GM10847 (cell line): ENCODE data around the gene UQCRC2.

Experiments used
- POLR2A ChIP-seq: IDR thresholded peaks from 2 replicates; pipeline ENCODE4 v1.6.1; 2011; ENCODE audit not compliant: insufficient read length; ENCODE audit errors: extremely low read depth

UQCRC2 gene

GRCh38 chr16:22001591-22001990 lies 48.4 kb downstream of the UQCRC2 start:
- no peak for TF ChIP-seq POLR2A

GRCh38 chr16:22003195-22003594 lies 50.0 kb downstream of the UQCRC2 start:
- TF ChIP-seq POLR2A = no peak

GRCh38 chr16:22004341-22004740 lies 51.2 kb downstream of the UQCRC2 start:
- TF ChIP-seq POLR2A = no peak

- TF ChIP-seq POLR2A = no peak
Observed at GRCh38 chr16:22005746-22006145, 52.6 kb downstream of the UQCRC2 start.

GRCh38 chr16:22006636-22007035 lies 53.5 kb downstream of the UQCRC2 start:
- TF ChIP-seq POLR2A = no peak

- no peak for TF ChIP-seq POLR2A
Observed at GRCh38 chr16:22007159-22007508, 54.0 kb downstream of the UQCRC2 start.

GRCh38 chr16:22007509-22008214 lies 54.5 kb downstream of the UQCRC2 start, which contains the start of gene MOSMO:
Gene MOSMO (plus strand): TSS chr16:22008111. CDS start chr16:22008302, 191 bp downstream.
- TF ChIP-seq POLR2A = peak; percentile 60

GRCh38 chr16:22008215-22009059 lies 55.3 kb downstream of the UQCRC2 start:
- no peak for TF ChIP-seq POLR2A

GRCh38 chr16:22010902-22011301 lies 57.7 kb downstream of the UQCRC2 start:
- TF ChIP-seq POLR2A = no peak

- TF ChIP-seq POLR2A = no peak
Observed at GRCh38 chr16:22012241-22012640, 59.1 kb downstream of the UQCRC2 start.

GRCh38 chr16:22013486-22013885 lies 60.3 kb downstream of the UQCRC2 start:
- no peak for TF ChIP-seq POLR2A

- no peak for TF ChIP-seq POLR2A
Observed at GRCh38 chr16:22014271-22014873, 61.2 kb downstream of the UQCRC2 start.

GRCh38 chr16:22016927-22017326 lies 63.8 kb downstream of the UQCRC2 start:
- TF ChIP-seq POLR2A = no peak

- TF ChIP-seq POLR2A = no peak
Observed at GRCh38 chr16:22018559-22018958, 65.4 kb downstream of the UQCRC2 start.

GRCh38 chr16:22022151-22022550 lies 69.0 kb downstream of the UQCRC2 start:
- no peak for TF ChIP-seq POLR2A

- no peak for TF ChIP-seq POLR2A
Observed at GRCh38 chr16:22023505-22023904, 70.3 kb downstream of the UQCRC2 start.

- TF ChIP-seq POLR2A = no peak
Observed at GRCh38 chr16:22027633-22028032, 74.5 kb downstream of the UQCRC2 start.

GRCh38 chr16:22029632-22030031 lies 76.5 kb downstream of the UQCRC2 start:
- no peak for TF ChIP-seq POLR2A
